GM20431 (cell line): ENCODE measurements around the gene APBB1IP.
"Not testable (repeated sequence)": the region's sequence is repeated elsewhere in the genome, so short reads cannot be mapped to it uniquely, and the experiment has no call there.

Source experiments
- in situ Hi-C: fragments of 300-500 bp; cut with MseI, MboI; formaldehyde crosslinking; loops from one replicate; pipeline ENCODE4 v1.15.0; 2020; ENCODE audit warnings: low sequenced_read_pairs; ENCODE audit not compliant: unreplicated experiment

The APBB1IP gene

GRCh38 chr10:26543567-26544306, 105.6 kb downstream of the APBB1IP start:
- in situ Hi-C loops, result no loop called here

- in situ Hi-C loops, result no loop called here
These were observed 106.8 kb downstream of the APBB1IP start for GRCh38 chr10:26544932-26545331.

- in situ Hi-C loops, result loop anchor here (25.0 kb wide), 1 partner anchor 214 kb away; no protein-coding TSS in a partner anchor
These were observed 112.8 kb downstream of the APBB1IP start for GRCh38 chr10:26550774-26551526.

- in situ Hi-C loops, result loop anchor here (25.0 kb wide), 1 partner anchor 217 kb away; no protein-coding TSS in a partner anchor
These were observed 116.1 kb downstream of the APBB1IP start for GRCh38 chr10:26554246-26554645.

DNA sequence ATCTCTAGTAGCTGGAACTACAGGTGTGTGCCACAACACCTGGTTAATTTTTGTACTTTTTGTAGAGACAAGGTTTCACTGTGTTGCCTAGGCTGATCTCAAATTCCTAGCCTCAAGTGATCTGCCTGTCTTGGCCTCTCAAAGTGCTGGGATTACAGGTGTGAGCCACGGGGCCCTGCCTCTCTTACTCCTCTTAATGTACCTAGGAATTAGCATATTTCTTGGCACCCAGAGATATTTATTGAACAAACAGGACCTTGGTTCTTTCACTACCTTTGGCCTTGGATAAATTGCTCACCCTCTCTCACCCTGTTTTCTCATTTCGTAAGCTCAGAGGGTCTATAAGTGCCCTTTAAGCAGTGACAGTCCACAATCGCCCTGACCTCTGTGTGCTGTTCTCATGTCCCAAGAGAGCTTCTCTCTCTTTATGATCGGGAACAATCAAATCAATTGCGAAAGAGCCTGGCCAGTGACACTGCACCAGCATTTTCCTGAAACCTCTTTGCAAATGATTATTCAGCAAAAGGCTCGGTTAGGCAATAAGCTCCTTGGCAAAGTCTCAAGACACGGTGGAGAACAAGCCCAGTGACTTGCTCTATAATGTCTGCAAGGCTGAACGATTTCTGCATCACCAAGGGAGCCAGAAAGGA, 117.7 kb downstream of the APBB1IP start:
- in situ Hi-C loops, result loop anchor here (25.0 kb wide), 1 partner anchor 219 kb away; no protein-coding TSS in a partner anchor

DNA sequence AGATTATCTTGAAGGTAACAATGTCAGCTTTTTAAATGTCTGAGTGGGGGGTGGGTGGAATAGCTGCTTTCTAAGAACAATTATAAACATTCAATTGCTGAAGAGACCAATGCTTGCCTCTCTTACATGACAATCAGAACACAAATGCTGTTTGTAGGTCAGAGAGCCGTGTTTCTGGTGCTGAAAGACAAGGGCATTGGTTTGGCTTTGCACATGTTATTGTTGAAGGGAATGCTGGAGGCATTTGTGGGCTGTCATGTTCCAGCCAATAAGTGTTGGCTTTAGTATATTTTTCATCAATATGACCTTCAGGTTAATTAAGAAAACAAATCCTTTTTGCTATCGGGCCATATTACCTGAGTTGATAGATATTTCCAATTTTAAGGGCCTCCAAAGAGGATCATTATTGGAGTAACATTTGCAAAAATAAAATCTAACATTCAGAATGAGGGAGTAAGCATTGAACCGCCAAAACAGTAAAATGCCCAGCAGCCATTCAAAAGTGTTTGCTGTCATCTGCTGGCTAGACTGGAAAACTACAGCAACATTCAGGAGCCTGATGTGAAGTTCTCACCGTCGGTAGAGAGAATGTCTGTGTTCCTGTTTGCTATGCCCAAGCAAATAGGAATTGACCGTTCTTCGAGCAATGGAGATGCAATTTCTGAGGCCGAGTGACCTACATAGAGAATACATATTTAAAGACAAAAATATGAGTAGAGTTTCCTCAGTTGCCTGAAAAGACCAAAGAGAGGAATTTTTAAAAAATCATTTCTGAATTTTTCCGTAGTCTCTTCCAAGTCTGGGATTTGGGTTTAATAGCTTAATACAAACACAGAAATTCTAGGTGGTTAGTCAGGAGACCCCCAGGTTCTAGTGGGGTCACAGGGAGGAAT, 118.9 kb downstream of the APBB1IP start:
- in situ Hi-C loops, result loop anchor here (25.0 kb wide), 1 partner anchor 220 kb away; no protein-coding TSS in a partner anchor

DNA sequence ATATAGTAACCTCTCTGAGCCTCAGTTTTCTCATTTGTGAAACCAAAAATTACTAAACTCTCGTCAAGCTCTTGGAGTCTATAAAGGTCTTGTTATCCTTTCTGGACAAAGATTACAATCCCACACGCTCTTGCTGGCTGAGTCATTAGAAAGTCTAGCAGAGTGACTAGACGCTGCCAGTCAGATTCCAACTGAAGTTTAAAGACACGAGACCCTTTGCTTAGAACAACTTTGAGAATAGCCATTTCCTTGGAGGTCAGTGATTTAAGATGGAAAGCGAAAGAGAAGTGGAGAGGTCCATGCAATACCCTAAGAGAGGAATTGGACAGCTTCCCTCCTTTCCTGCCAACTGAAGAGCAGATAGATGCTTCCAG, 119.5 kb downstream of the APBB1IP start:
- in situ Hi-C loops, result loop anchor here (25.0 kb wide), 1 partner anchor 220 kb away; no protein-coding TSS in a partner anchor

GRCh38 chr10:26566525-26567350, 128.6 kb downstream of the APBB1IP start:
- in situ Hi-C loops, result loop anchor here (25.0 kb wide), 1 partner anchor 229 kb away; no protein-coding TSS in a partner anchor

DNA sequence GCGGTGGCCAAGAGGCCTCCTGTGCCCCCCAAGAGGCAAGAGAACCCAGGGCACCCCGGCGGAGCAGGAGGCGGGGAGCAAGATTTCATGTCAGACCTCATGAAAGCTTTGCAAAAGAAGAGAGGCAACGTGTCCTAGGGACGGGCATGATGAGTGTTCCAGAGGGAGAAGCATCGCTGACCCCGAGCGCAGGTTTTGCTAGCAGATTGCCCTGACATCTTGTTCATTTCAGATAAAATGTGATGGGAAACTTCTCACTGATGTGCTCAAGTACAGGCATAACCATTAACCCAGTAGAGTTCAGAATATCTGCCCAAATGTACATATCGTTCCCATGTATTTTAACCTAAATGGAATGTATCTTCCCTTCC, 129.2 kb downstream of the APBB1IP start:
- in situ Hi-C loops, result loop anchor here (25.0 kb wide), 1 partner anchor 230 kb away; no protein-coding TSS in a partner anchor

DNA sequence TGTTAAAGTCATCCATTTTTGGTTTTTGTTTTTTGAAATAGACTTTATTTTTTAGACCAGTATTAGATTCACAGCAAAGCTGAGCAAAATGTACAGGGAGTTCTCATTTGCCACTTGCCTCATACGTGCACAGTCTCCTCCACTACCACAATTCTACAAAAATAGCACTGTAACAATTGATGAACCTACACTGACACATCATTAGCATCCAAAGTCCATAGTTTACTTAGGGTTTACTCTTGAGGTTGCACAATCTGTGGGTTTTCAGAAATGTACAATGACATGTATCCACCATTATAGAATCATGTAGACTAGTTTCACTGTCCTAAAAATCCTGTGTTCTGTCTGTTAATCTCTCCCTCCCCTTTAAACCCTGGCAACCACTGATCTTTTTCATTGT, 133.5 kb downstream of the APBB1IP start:
- in situ Hi-C loops, result loop anchor here (25.0 kb wide), 1 partner anchor 234 kb away; no protein-coding TSS in a partner anchor

- in situ Hi-C loops, result loop anchor here (25.0 kb wide), 1 partner anchor 236 kb away; no protein-coding TSS in a partner anchor
These were observed 135.5 kb downstream of the APBB1IP start for GRCh38 chr10:26573674-26574073.

- in situ Hi-C loops, result loop anchor here (25.0 kb wide), 1 partner anchor 237 kb away; no protein-coding TSS in a partner anchor
These were observed 136.6 kb downstream of the APBB1IP start for GRCh38 chr10:26574783-26575182.

GRCh38 chr10:26578371-26578770, 140.2 kb downstream of the APBB1IP start:
- in situ Hi-C loops, result not testable (repeated sequence)

DNA sequence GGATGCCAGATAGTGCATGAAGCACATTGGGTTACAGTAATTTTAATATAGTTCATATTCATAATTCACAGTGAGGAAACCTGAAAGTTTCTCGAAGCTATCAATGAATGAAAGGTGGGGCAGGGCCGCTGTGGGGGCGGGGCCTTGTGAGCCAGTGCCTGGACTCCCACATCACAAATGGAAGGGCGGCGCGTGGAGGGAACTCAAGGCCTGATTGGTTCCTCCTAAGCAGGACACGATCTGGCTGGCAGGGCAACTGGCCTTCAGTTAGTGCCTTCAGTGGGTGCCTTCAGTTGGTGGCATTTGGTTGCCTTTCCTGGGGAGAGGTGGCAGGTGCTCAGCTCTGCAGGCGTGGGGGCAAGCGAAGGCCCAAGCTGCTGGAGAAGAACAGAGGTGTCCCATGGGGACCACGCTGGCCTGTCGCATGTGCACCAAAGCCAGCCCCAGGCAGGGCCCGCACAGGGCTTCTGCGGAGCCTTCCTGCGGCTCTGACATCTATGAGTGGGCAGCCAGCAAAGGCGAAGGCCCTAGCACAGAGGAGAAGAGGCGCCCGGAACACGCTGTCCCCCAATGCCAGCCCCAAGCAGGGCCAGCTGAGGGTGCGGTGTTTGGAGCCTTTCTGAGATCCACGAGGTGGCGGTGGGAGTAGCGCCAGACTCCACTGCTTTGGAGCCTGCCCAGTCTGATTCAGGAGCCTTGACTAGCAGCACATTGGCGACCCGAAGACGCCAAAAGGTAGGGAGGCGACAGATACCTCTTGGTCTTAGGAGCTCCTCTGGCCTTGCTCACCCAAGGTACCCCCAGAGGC, 141.3 kb downstream of the APBB1IP start:
- in situ Hi-C loops, result no loop called here

- in situ Hi-C loops, result no loop called here
These were observed 148.1 kb downstream of the APBB1IP start for GRCh38 chr10:26586211-26586610.

GRCh38 chr10:26588611-26589010, 150.5 kb downstream of the APBB1IP start:
- in situ Hi-C loops, result no loop called here

DNA sequence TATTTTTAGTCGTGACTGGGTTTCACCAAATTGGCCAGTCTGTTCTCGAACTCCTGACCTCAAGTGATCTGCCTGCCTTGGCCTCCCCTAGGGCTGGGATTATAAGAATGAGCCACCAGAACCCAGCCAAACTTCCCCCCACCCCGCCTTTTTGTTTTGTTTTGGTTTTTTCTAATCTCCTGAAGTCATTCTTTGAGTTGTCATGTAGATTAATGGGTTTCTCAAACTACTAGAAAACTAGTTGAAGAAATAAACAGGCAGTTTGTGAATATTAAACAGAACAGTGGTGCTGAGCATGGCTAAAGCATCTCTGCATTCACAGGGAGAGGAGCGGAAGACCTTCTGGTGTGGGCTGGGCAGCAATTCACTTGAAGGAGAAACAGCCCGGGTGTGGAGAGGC, 151.7 kb downstream of the APBB1IP start:
- in situ Hi-C loops, result not testable (repeated sequence)

DNA sequence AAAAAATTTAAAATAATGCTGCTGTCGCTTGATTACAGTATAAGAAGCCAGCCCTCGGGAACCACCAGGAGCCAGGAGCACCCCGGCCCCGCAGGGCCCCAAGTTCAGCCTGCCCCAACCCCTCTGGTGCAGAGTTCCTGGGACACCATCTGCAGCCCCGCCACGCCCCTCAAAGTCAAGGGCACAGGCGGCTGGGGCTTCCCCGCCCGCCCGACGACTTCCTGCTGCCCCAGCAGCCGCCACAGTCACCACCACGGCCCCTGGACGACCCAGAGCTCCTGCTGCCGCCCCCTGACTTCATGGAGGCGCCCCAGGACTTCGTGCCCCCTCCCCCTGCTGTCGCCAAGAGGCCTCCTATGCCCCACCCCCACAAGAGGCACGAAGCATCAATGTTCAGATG, 155.8 kb downstream of the APBB1IP start:
- in situ Hi-C loops, result no loop called here
